SK-N-SH treated with all-trans-retinoic acid at 6 μM for 48 hours (cell line): ENCODE measurements around the gene CCDC137.

Source experiments
- ARNTL ChIP-seq: fragments of 450-650 bp; formaldehyde crosslinking; IDR thresholded peaks from 2 replicates; pipeline ENCODE4 v1.5.0; 2020; ENCODE audit warnings: low read depth, mild to moderate bottlenecking, moderate library complexity, borderline replicate concordance
- PPARA ChIP-seq: fragments of 250-450 bp; sonication (Bioruptor Pico); IDR thresholded peaks from 2 replicates; pipeline ENCODE4 v1.5.0; 2020; ENCODE audit warnings: mild to moderate bottlenecking, borderline replicate concordance
- SNAI2 ChIP-seq: fragments of 250-450 bp; sonication (Bioruptor Pico); IDR thresholded peaks from 2 replicates; pipeline ENCODE4 v1.5.0; 2020; ENCODE audit warnings: mild to moderate bottlenecking, moderate library complexity
- ZFP3 ChIP-seq: fragments of 250-450 bp; sonication (Bioruptor Pico); IDR thresholded peaks from 2 replicates; pipeline ENCODE4 v1.5.0; 2020; ENCODE audit warnings: mild to moderate bottlenecking, moderate library complexity
- ZNF70 ChIP-seq: fragments of 450-650 bp; formaldehyde crosslinking; IDR thresholded peaks from 2 replicates; pipeline ENCODE4 v1.5.0; 2020; ENCODE audit warnings: mild to moderate bottlenecking, moderate library complexity
- ZNF8 ChIP-seq: fragments of 450-650 bp; formaldehyde crosslinking; IDR thresholded peaks from 2 replicates; pipeline ENCODE4 v1.5.0; 2020; ENCODE audit warnings: mild to moderate bottlenecking, moderate library complexity
- TF ChIP-seq, protein P1 (sequence below): fragments of 250-450 bp; sonication (Bioruptor Pico); IDR thresholded peaks from 2 replicates; pipeline ENCODE4 v1.8.0; 2020; ENCODE audit warnings: mild to moderate bottlenecking, moderate library complexity, borderline replicate concordance
- TF ChIP-seq, protein P2 (sequence below): fragments of 250-450 bp; sonication (Bioruptor Pico); IDR thresholded peaks from 2 replicates; pipeline ENCODE4 v1.5.1; 2021; ENCODE audit warnings: mild to moderate bottlenecking, moderate library complexity
- TF ChIP-seq, protein P3 (sequence below): fragments of 250-450 bp; sonication (Bioruptor Pico); IDR thresholded peaks from 2 replicates; pipeline ENCODE4 v1.5.1; 2020; ENCODE audit warnings: low read depth, mild to moderate bottlenecking, moderate library complexity

DNA sequence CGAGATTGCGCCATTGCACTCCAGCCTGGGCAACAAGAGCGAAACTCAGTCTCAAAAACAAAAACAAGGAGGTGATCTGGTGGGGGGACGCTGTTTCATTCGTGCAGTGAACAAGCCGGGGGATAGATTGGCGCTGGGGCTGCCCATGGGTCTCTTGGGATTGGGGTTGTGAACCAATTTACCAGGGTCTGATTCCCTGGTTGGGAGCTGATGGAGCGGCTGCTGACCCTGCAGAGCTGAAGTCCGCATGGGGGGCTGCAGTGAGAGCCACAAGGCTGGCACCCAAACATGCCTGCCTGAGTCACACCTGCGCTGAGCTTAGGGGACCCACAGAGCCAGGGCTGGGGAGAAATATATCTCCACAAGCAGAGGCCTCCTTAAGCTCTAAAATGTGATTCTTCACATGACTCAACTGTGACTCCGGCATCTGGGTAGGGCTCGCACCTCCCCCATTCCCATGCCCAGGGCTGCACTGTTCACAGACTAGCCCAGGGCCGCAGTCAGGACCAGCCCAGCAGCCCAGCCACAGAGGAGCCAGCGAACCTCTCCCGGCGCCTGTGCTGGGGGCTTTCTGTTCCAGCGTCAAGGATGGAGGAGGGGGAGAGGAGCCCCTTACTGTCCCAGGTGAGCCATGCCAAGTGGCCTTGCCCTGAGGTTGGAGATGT is 24.6 kb upstream of the CCDC137 start:
- TF ChIP-seq ARNTL (no peak), ZNF8 (CRISPR knock-in tag) (no peak), ZFP3 (no peak), ZNF70 (no peak), SNAI2 (CRISPR knock-in tag) (no peak), PPARA (CRISPR knock-in tag) (no peak)
- TF ChIP-seq, protein P1, sequence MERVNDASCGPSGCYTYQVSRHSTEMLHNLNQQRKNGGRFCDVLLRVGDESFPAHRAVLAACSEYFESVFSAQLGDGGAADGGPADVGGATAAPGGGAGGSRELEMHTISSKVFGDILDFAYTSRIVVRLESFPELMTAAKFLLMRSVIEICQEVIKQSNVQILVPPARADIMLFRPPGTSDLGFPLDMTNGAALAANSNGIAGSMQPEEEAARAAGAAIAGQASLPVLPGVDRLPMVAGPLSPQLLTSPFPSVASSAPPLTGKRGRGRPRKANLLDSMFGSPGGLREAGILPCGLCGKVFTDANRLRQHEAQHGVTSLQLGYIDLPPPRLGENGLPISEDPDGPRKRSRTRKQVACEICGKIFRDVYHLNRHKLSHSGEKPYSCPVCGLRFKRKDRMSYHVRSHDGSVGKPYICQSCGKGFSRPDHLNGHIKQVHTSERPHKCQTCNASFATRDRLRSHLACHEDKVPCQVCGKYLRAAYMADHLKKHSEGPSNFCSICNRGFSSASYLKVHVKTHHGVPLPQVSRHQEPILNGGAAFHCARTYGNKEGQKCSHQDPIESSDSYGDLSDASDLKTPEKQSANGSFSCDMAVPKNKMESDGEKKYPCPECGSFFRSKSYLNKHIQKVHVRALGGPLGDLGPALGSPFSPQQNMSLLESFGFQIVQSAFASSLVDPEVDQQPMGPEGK = no peak
- TF ChIP-seq, protein P2, sequence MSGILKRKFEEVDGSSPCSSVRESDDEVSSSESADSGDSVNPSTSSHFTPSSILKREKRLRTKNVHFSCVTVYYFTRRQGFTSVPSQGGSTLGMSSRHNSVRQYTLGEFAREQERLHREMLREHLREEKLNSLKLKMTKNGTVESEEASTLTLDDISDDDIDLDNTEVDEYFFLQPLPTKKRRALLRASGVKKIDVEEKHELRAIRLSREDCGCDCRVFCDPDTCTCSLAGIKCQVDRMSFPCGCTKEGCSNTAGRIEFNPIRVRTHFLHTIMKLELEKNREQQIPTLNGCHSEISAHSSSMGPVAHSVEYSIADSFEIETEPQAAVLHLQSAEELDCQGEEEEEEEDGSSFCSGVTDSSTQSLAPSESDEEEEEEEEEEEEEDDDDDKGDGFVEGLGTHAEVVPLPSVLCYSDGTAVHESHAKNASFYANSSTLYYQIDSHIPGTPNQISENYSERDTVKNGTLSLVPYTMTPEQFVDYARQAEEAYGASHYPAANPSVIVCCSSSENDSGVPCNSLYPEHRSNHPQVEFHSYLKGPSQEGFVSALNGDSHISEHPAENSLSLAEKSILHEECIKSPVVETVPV (CRISPR knock-in tag) = no peak
- TF ChIP-seq, protein P3, sequence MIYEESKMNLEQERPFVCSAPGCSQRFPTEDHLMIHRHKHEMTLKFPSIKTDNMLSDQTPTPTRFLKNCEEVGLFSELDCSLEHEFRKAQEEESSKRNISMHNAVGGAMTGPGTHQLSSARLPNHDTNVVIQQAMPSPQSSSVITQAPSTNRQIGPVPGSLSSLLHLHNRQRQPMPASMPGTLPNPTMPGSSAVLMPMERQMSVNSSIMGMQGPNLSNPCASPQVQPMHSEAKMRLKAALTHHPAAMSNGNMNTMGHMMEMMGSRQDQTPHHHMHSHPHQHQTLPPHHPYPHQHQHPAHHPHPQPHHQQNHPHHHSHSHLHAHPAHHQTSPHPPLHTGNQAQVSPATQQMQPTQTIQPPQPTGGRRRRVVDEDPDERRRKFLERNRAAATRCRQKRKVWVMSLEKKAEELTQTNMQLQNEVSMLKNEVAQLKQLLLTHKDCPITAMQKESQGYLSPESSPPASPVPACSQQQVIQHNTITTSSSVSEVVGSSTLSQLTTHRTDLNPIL (CRISPR knock-in tag) = no peak
